CD14-positive monocyte (primary cell): ENCODE results near the gene SLC9A4. TPM values are rescaled to one million over a fixed set of nuclear protein-coding genes. Genes with fewer than 3 reads are reported as not detected.

Experiments
- DNase-seq, 3 donors: peaks; one replicate each; pipeline ENCODE4 v3.0.0-alpha.2; 2011 to 2022
- H2AFZ ChIP-seq: 2 replicates; pipeline ENCODE4 v1.6.0; 2012; ENCODE audit warnings: mild to moderate bottlenecking, low read depth, low read length, inconsistent platforms; ENCODE audit not compliant: insufficient read depth, poor library complexity, severe bottlenecking
- H3K27ac ChIP-seq, 2 donors: 1 replicate in 1 of 2; 2 replicates in 1 of 2; pipeline ENCODE4 v1.5.1; 2012 to 2013; ENCODE audit warnings: low read length in 2 of 2, control low read depth in 1 of 2, inconsistent platforms in 1 of 2, low read depth in 1 of 2, mild to moderate bottlenecking in 1 of 2
- H3K27me3 ChIP-seq, 2 donors: one replicate each; pipeline versions ENCODE4 v1.6.0 to v1.6.1; 2011 to 2013; ENCODE audit warnings: low read length in 2 of 2; ENCODE audit not compliant: control insufficient read depth in 2 of 2, insufficient read depth in 2 of 2
- H3K36me3 ChIP-seq, 2 donors: replicated peaks in 1 of 2; 1 replicate in 1 of 2; 2 replicates in 1 of 2; pipeline versions ENCODE4 v1.5.1 to v1.6.1; 2012 to 2013; ENCODE audit warnings: low read length in 2 of 2, control low read depth in 1 of 2, inconsistent platforms in 1 of 2, mild to moderate bottlenecking in 1 of 2; ENCODE audit not compliant: insufficient read depth in 2 of 2, control insufficient read depth in 1 of 2
- H3K4me1 ChIP-seq, 2 donors: 1 replicate in 1 of 2; 2 replicates in 1 of 2; pipeline versions ENCODE4 v1.5.1 to v1.6.1; 2012 to 2013; ENCODE audit warnings: low read length in 2 of 2, control low read depth in 1 of 2, inconsistent platforms in 1 of 2, mild to moderate bottlenecking in 1 of 2, moderate library complexity in 1 of 2; ENCODE audit not compliant: insufficient read depth in 2 of 2, control insufficient read depth in 1 of 2
- H3K4me2 ChIP-seq: replicated peaks from 2 replicates; pipeline ENCODE3; 2012; ENCODE audit warnings: low read length, moderate library complexity, mild to moderate bottlenecking; ENCODE audit not compliant: poor library complexity, severe bottlenecking; ENCODE audit errors: extremely low read depth
- H3K4me3 ChIP-seq, 3 experiments: fragments of 200-600 bp in 1 of 3; sonication (generic) in 1 of 3; replicated peaks in 1 of 3; 1 replicate in 2 of 3; 2 replicates in 1 of 3; pipeline ENCODE4 v1.5.1; 2011 to 2013; ENCODE audit warnings: low read length in 3 of 3, mild to moderate bottlenecking in 3 of 3, control low read depth in 2 of 3, low read depth in 2 of 3, inconsistent platforms in 1 of 3, moderate library complexity in 1 of 3
- H3K79me2 ChIP-seq: 2 replicates; pipeline ENCODE4 v1.6.0; 2012; ENCODE audit warnings: mild to moderate bottlenecking, control low read depth, inconsistent platforms, low read length, moderate library complexity; ENCODE audit not compliant: insufficient read depth
- H3K9ac ChIP-seq: 2 replicates; pipeline ENCODE4 v1.6.0; 2017; ENCODE audit warnings: low read length, mild to moderate bottlenecking; ENCODE audit not compliant: insufficient read depth, poor library complexity, severe bottlenecking
- H3K9me3 ChIP-seq, 2 donors: replicated peaks in 1 of 2; 1 replicate in 1 of 2; 2 replicates in 1 of 2; pipeline versions ENCODE4 v1.5.1 to v1.6.1; 2012 to 2013; ENCODE audit warnings: low read length in 2 of 2, control low read depth in 1 of 2; ENCODE audit not compliant: control insufficient read depth in 1 of 2, insufficient read depth in 1 of 2
- H4K20me1 ChIP-seq: 2 replicates; pipeline ENCODE4 v1.6.0; 2012; ENCODE audit warnings: mild to moderate bottlenecking, low read length, control low read depth, moderate library complexity; ENCODE audit not compliant: insufficient read depth
- H3K27ac Mint-ChIP-seq, 7 donors: one replicate each; pipeline ENCODE4 v1.8.0; 2020; ENCODE audit warnings: mild to moderate bottlenecking in 7 of 7, mixed read lengths in 7 of 7, moderate library complexity in 6 of 7, inconsistent platforms in 2 of 7
- H3K27me3 Mint-ChIP-seq, 3 donors: one replicate each; pipeline ENCODE4 v1.8.0; 2021 to 2022; ENCODE audit warnings: low read depth in 3 of 3, mild to moderate bottlenecking in 3 of 3, mixed read lengths in 3 of 3, moderate library complexity in 3 of 3, inconsistent platforms in 1 of 3
- H3K36me3 Mint-ChIP-seq, 2 donors: one replicate each; pipeline ENCODE4 v1.8.0; 2020; ENCODE audit warnings: mixed read lengths in 2 of 2, inconsistent platforms in 1 of 2, mild to moderate bottlenecking in 1 of 2
- H3K4me1 Mint-ChIP-seq: one replicate; pipeline ENCODE4 v1.8.0; 2020; ENCODE audit warnings: mild to moderate bottlenecking, mixed read lengths
- H3K4me3 Mint-ChIP-seq, 2 donors: one replicate each; pipeline ENCODE4 v1.8.0; 2020; ENCODE audit warnings: mild to moderate bottlenecking in 2 of 2, mixed read lengths in 2 of 2, moderate library complexity in 1 of 2
- H3K9me3 Mint-ChIP-seq, 7 donors: one replicate each; pipeline ENCODE4 v1.8.0; 2020 to 2022; ENCODE audit warnings: mixed read lengths in 7 of 7, mild to moderate bottlenecking in 6 of 7, moderate library complexity in 6 of 7, inconsistent platforms in 2 of 7
- CTCF ChIP-seq: fragments of 200-600 bp; IDR thresholded peaks from one replicate; pipeline ENCODE4 v1.8.0; 2022; ENCODE audit warnings: antibody characterized with exemption, mild to moderate bottlenecking
- WGBS: methylation state at CpG from one replicate; pipeline ENCODE4 v1.1.5; 2013; ENCODE audit warnings: missing lambda C conversion rate; ENCODE audit not compliant: insufficient coverage; 5-methylcytosine and 5-hydroxymethylcytosine counted together
- intact Hi-C, 2 donors: fragments of 100-400 bp; cut with micrococcal nuclease; formaldehyde crosslinking; loops; one replicate each; pipeline versions ENCODE4 v1.15.0 to v1.15.1; 2023
- polyA plus RNA-seq, 3 donors: library from polyadenylated mRNA; depleted of rRNA in 1 of 3; unstranded in 2 of 3; stranded (reverse) in 1 of 3; fragments of 300-500 nt in 2 of 3; fragments of >200 nt in 1 of 3; fragmentation: Illumina TruSeq in 2 of 3; gene quantifications; 1 replicate in 2 of 3; 2 replicates in 1 of 3; pipeline ENCODE4 v1.2.3, GENCODE V29; 2012 to 2021

Gene SLC9A4
- polyA plus RNA-seq, 3 donors: not detected

GRCh38 chr2:102436323-102436722 is 36.7 kb upstream of the SLC9A4 start:
- H3K27me3 ChIP-seq: no peaks in the 10 kb centered on the region
- peak overlapping the region; percentile 33 for H3K4me2 ChIP-seq
- intact Hi-C loops: no loop called here
- no peak overlapping the region for H2AFZ ChIP-seq
- no peaks in the 10 kb centered on the region for H3K36me3 ChIP-seq
- Mint-ChIP-seq H3K36me3 (no peaks in the 10 kb centered on the region), H3K27ac (peak overlapping the region in 1 of 7 donors; percentile 61), H3K27me3 (no peaks in the 10 kb centered on the region), H3K4me1 (peaks cover 19% of the 10 kb centered on the region), H3K9me3 (peaks cover 0 to 2% (median 0%) of the 10 kb centered on the region in 7 donors), H3K4me3 (peak overlapping the region in 1 of 2 donors; percentile 67)
- H3K27ac ChIP-seq: no peak overlapping the region
- peak in 1 of 3 donors; percentile 60 for DNase-seq
- H3K4me1 ChIP-seq: peaks cover 12 to 13% of the 10 kb centered on the region in 2 donors
- H4K20me1 ChIP-seq: no peaks in the 10 kb centered on the region
- no peaks in the 10 kb centered on the region for H3K9me3 ChIP-seq
- peak overlapping the region in 1 of 3 experiments; percentile 4 for H3K4me3 ChIP-seq
- WGBS: no CpG with 5 or more reads among the region's 3 CpGs
- TF ChIP-seq CTCF: no peak
- no peaks in the 10 kb centered on the region for H3K79me2 ChIP-seq
- no peak overlapping the region for H3K9ac ChIP-seq

- intact Hi-C loops: no loop called here
- Mint-ChIP-seq H3K36me3 (no peaks in the 10 kb centered on the region), H3K27ac (no peak overlapping the region), H3K9me3 (peaks cover 0 to 2% (median 0%) of the 10 kb centered on the region in 7 donors), H3K4me1 (peaks cover 16% of the 10 kb centered on the region), H3K4me3 (no peak overlapping the region), H3K27me3 (no peaks in the 10 kb centered on the region)
- Histone ChIP-seq H4K20me1 (no peaks in the 10 kb centered on the region), H3K79me2 (no peaks in the 10 kb centered on the region), H3K36me3 (no peaks in the 10 kb centered on the region), H3K4me2 (no peak overlapping the region), H3K9ac (no peak overlapping the region), H2AFZ (no peak overlapping the region), H3K4me3 (no peak overlapping the region), H3K27ac (no peak overlapping the region), H3K27me3 (no peaks in the 10 kb centered on the region), H3K9me3 (no peaks in the 10 kb centered on the region), H3K4me1 (peaks cover 12 to 13% of the 10 kb centered on the region in 2 donors)
- DNase-seq: no peak
- no peak for TF ChIP-seq CTCF
- 100% methylated on average over 4 of the region's 4 CpGs for WGBS
Observed at GRCh38 chr2:102437122-102437521, 35.9 kb upstream of the SLC9A4 start.
